K562 (cell line): ENCODE data around the gene BDP1. TPM values are rescaled to one million over a fixed set of nuclear protein-coding genes. Genes with fewer than 3 reads are reported as not detected.

ENCODE experiments used
- ATF4 ChIP-seq: fragments of 450-650 bp; formaldehyde crosslinking; IDR thresholded peaks from 2 replicates; pipeline ENCODE4 v1.4.0; 2022; ENCODE audit warnings: mild to moderate bottlenecking, moderate library complexity
- ATF7 ChIP-seq: fragments of 450-650 bp; IDR thresholded peaks from 2 replicates; pipeline ENCODE4 v1.7.1; 2014; ENCODE audit warnings: mild to moderate bottlenecking, moderate library complexity
- ETS1 ChIP-seq: conservative IDR thresholded peaks from 2 replicates; pipeline ENCODE4 v1.6.1; 2011; ENCODE audit warnings: low read depth, mild to moderate bottlenecking, low read length; ENCODE audit not compliant: control insufficient read depth
- KDM4B ChIP-seq, 2 experiments: fragments of 450-650 bp in 1 of 2; sonication (generic) in 1 of 2; IDR thresholded peaks; 2 replicates each; pipeline ENCODE4 v1.6.1; 2016 to 2017; ENCODE audit warnings: borderline replicate concordance in 2 of 2, antibody characterized with exemption in 1 of 2, low read depth in 1 of 2, mild to moderate bottlenecking in 1 of 2
- MLLT1 ChIP-seq, 2 experiments: fragments of 450-650 bp; IDR thresholded peaks; 2 replicates each; pipeline ENCODE4 v1.6.1; 2016
- PHTF2 ChIP-seq: fragments of 250-450 bp; sonication (Bioruptor Pico); IDR thresholded peaks from 2 replicates; pipeline ENCODE4 v1.5.0; 2021; ENCODE audit warnings: mild to moderate bottlenecking
- POLR2H ChIP-seq: IDR thresholded peaks from 2 replicates; pipeline ENCODE4 v1.6.1; 2016; ENCODE audit warnings: missing genetic modification characterization, low read depth, mild to moderate bottlenecking, control low read depth, missing compliant biosample characterization, moderate library complexity
- PURB ChIP-seq: sonication (generic); formaldehyde crosslinking; IDR thresholded peaks from 2 replicates; pipeline ENCODE4 v1.9.0; 2021; ENCODE audit warnings: low read depth, mild to moderate bottlenecking, missing genetic modification reagents
- RB1 ChIP-seq: fragments of 450-650 bp; IDR thresholded peaks from 2 replicates; pipeline ENCODE4 v1.6.1; 2017; ENCODE audit warnings: low read depth, mild to moderate bottlenecking
- RBFOX2 ChIP-seq: fragments of 200-400 bp; formaldehyde crosslinking; IDR thresholded peaks from 2 replicates; pipeline ENCODE4 v1.6.1; 2017; ENCODE audit warnings: low read depth, mild to moderate bottlenecking, low read length, moderate library complexity
- RBM22 ChIP-seq: fragments of 200-400 bp; formaldehyde crosslinking; IDR thresholded peaks from 2 replicates; pipeline ENCODE4 v1.6.1; 2018; ENCODE audit warnings: low read length, low read depth; ENCODE audit not compliant: poor library complexity, severe bottlenecking
- RFX5 ChIP-seq: IDR thresholded peaks from 2 replicates; pipeline ENCODE4 v1.6.1; 2011; ENCODE audit warnings: low read depth, mild to moderate bottlenecking, improper control_type of control experiment, low read length
- SIX5 ChIP-seq, 2 experiments: IDR thresholded peaks; 2 replicates each; pipeline ENCODE4 v1.6.1; 2011; ENCODE audit warnings: low read length in 2 of 2, borderline replicate concordance in 1 of 2, low read depth in 1 of 2, mild to moderate bottlenecking in 1 of 2, moderate library complexity in 1 of 2; ENCODE audit not compliant: insufficient read depth in 1 of 2
- SMAD1 ChIP-seq: fragments of 150-350 bp; IDR thresholded peaks from 2 replicates; pipeline ENCODE4 v1.6.1; 2014; ENCODE audit warnings: low read length, low read depth; ENCODE audit not compliant: partially characterized antibody
- SNIP1 ChIP-seq: fragments of 450-650 bp; IDR thresholded peaks from 2 replicates; pipeline ENCODE4 v1.7.1; 2017; ENCODE audit warnings: low read depth, mild to moderate bottlenecking
- SP1 ChIP-seq: sonication (generic); formaldehyde crosslinking; IDR thresholded peaks from 2 replicates; pipeline ENCODE4 v1.8.1; 2022; ENCODE audit warnings: mild to moderate bottlenecking, missing genetic modification reagents
- TEAD1 ChIP-seq, 2 experiments: fragments of 450-650 bp in 1 of 2; sonication (generic) in 1 of 2; formaldehyde crosslinking; IDR thresholded peaks; 2 replicates each; pipeline versions ENCODE4 v1.4.0 to v1.8.0; 2020 to 2022; ENCODE audit warnings: mild to moderate bottlenecking in 2 of 2, missing genetic modification reagents in 1 of 2
- THAP7 ChIP-seq: fragments of 250-450 bp; sonication (Bioruptor Pico); IDR thresholded peaks from 2 replicates; pipeline ENCODE4 v1.5.0; 2021
- XRCC5 ChIP-seq: fragments of 200-400 bp; formaldehyde crosslinking; IDR thresholded peaks from 2 replicates; pipeline ENCODE4 v1.6.1; 2017; ENCODE audit warnings: low read depth, mild to moderate bottlenecking, low read length
- ZNF24 ChIP-seq: fragments of 450-650 bp; IDR thresholded peaks from 2 replicates; pipeline ENCODE4 v1.6.1; 2016
- ZNF778 ChIP-seq: fragments of 450-650 bp; formaldehyde crosslinking; IDR thresholded peaks from 2 replicates; pipeline ENCODE4 v1.4.0; 2020; ENCODE audit warnings: mild to moderate bottlenecking, moderate library complexity
- polyA plus RNA-seq, 8 experiments: library from polyadenylated mRNA; depleted of rRNA in 4 of 8; stranded (reverse) in 5 of 8; unstranded in 3 of 8; fragments of >200 nt; fragmentation: Nextera tagmentation in 2 of 8; fragmentation: Illumina TruSeq in 1 of 8; extraction: Ambion mirVana in 2 of 8; extraction: Trizol in 1 of 8; gene quantifications; 2 replicates each; pipeline versions ENCODE4 v1.2.1 to v1.2.3, GENCODE V29; 2011 to 2014; ENCODE audit warnings: inconsistent platforms in 1 of 8, missing spikeins in 1 of 8
- total RNA-seq, 7 experiments: library from RNA; depleted of rRNA in 6 of 7; stranded (reverse); fragments of >200 nt in 6 of 7; fragmentation: Illumina TruSeq in 2 of 7; extraction: Trizol in 2 of 7; gene quantifications; 2 replicates each; pipeline versions ENCODE4 v1.2.1 to v1.2.3, GENCODE V29; 2011 to 2021; ENCODE audit warnings: low replicate concordance in 1 of 7

BDP1 gene
- total and polyA plus RNA-seq, 9 of the 15 experiments (the other 6 are each of a cell fraction or from before 2014, with no cell fraction given), result 6.9 to 47.3 (median 23.9) TPM

GRCh38 chr5:71455427-71456361 lies at the start of gene BDP1 (continued):
- peak; percentile 58 for TF ChIP-seq RB1
- TF ChIP-seq XRCC5, result 0 out of 2 replicates have a peak, but pooled peaks have one; percentile 22
- TF ChIP-seq SIX5 (IDR thresholded peaks at IDR 0.05; ENCODE audit: borderline replicate concordance in 1 of 2, insufficient read depth in 1 of 2, low read depth in 1 of 2, low read length in 2 of 2), result peak; percentile 75 to 76; a peak in 3 of 4 replicates
- no peak for TF ChIP-seq ZNF24
- no peak for TF ChIP-seq ZNF778 (CRISPR knock-in tag)
- peak; percentile 96 for TF ChIP-seq RBFOX2
- TF ChIP-seq PURB (CRISPR knock-in tag), result no peak
- TF ChIP-seq ETS1, result peak; percentile 92
- peak; percentile 99 for TF ChIP-seq ATF7
- no peak for TF ChIP-seq SMAD1
- peak in 1 of 2 experiments; percentile 47; a peak in 1 of 4 replicates for TF ChIP-seq MLLT1 (IDR thresholded peaks at IDR 0.05)
- TF ChIP-seq SNIP1, result no peak
- TF ChIP-seq ATF4 (CRISPR knock-in tag), result peak; percentile 33; the same call in 1 of the 2 replicates
- no peak for TF ChIP-seq KDM4B (IDR thresholded peaks at IDR 0.05; ENCODE audit: borderline replicate concordance in 2 of 2, low read depth in 1 of 2)
- TF ChIP-seq POLR2H (tag), result peak; percentile 74; the same call in 1 of the 2 replicates
- no peak for TF ChIP-seq PHTF2 (CRISPR knock-in tag)
- peak; percentile 98 for TF ChIP-seq THAP7 (CRISPR knock-in tag)
- peak; percentile 73 for TF ChIP-seq RBM22
- peak; percentile 75 for TF ChIP-seq SP1
- TF ChIP-seq RFX5, result peak; percentile 46; the same call in 1 of the 2 replicates
- TF ChIP-seq TEAD1 (CRISPR knock-in tag; IDR thresholded peaks at IDR 0.05), result peak in 1 of 2 experiments; percentile 66; a peak in 1 of 4 replicates
- TF ChIP-seq, all 486 proteins: peak for 148
